Aorta (tissue), 5 donors: ENCODE data around the gene LMBR1. TPM values are rescaled to one million over a fixed set of nuclear protein-coding genes. Genes with fewer than 3 reads are reported as not detected.
"Not testable (repeated sequence)": the region's sequence is repeated elsewhere in the genome, so short reads cannot be mapped to it uniquely, and the experiment has no call there.

Experiments
- ATAC-seq: fragments of 200-7000 bp; cut with Tn5 transposase; one replicate; pipeline ENCODE4 v1.9.1; 2022; ENCODE audit warnings: moderate library complexity; ENCODE audit not compliant: low FRiP score
- DNase-seq, 2 donors: peaks; one replicate each; pipeline ENCODE4 v3.0.0-alpha.2; 2020
- H3K27ac ChIP-seq, 2 donors: one replicate each; pipeline ENCODE4 v1.5.1; 2013; ENCODE audit warnings: low read length in 2 of 2, mild to moderate bottlenecking in 2 of 2, moderate library complexity in 2 of 2, control low read depth in 1 of 2, inconsistent platforms in 1 of 2, low read depth in 1 of 2
- H3K27me3 ChIP-seq, 2 donors: one replicate each; pipeline ENCODE4 v1.6.1; 2013; ENCODE audit warnings: control low read depth in 1 of 2, low read length in 1 of 2, mild to moderate bottlenecking in 1 of 2, moderate library complexity in 1 of 2; ENCODE audit not compliant: insufficient read depth in 2 of 2, control insufficient read depth in 1 of 2
- H3K36me3 ChIP-seq, 2 donors: one replicate each; pipeline ENCODE4 v1.6.1; 2013; ENCODE audit warnings: control low read depth in 1 of 2, low read length in 1 of 2, mild to moderate bottlenecking in 1 of 2; ENCODE audit not compliant: insufficient read depth in 2 of 2, control insufficient read depth in 1 of 2
- H3K4me1 ChIP-seq, 2 donors: one replicate each; pipeline ENCODE4 v1.6.1; 2013; ENCODE audit warnings: low read length in 2 of 2, control low read depth in 1 of 2, mild to moderate bottlenecking in 1 of 2, moderate library complexity in 1 of 2; ENCODE audit not compliant: insufficient read depth in 2 of 2, control insufficient read depth in 1 of 2
- H3K4me3 ChIP-seq, 2 donors: one replicate each; pipeline ENCODE4 v1.5.1; 2013; ENCODE audit warnings: low read length in 2 of 2, control low read depth in 1 of 2, mild to moderate bottlenecking in 1 of 2
- H3K9me3 ChIP-seq: one replicate; pipeline ENCODE4 v1.6.1; 2013; ENCODE audit warnings: mild to moderate bottlenecking, low read length; ENCODE audit not compliant: control insufficient read depth
- WGBS, 2 donors: extraction: QIAGEN DNeasy Blood & Tissue Kit; methylation state at CpG; one replicate each; pipeline ENCODE4 v1.1.7; 2013; 5-methylcytosine and 5-hydroxymethylcytosine counted together
- intact Hi-C, 2 donors: fragments of 100-400 bp; cut with DNase I; formaldehyde crosslinking; loops; one replicate each; pipeline versions ENCODE4 v1.14.2 to v1.15.0; 2022
- polyA plus RNA-seq, 2 donors: library from polyadenylated mRNA; stranded (reverse); fragments of 200-250 nt; gene quantifications; one replicate each; pipeline ENCODE4 v1.2.3, GENCODE V29; 2013
- total RNA-seq, 2 donors: library from RNA; stranded (reverse); fragmentation: NEBNext Ultra II Directional; extraction: Animal tissue kit (Norgen Biotek cat#: 25700); gene quantifications; one replicate each; pipeline ENCODE4 v1.2.1, GENCODE V29; 2021
- donor health status: healthy with polysubstance abuse.
- donor health status: Bipolar disorder and iron deficiency.
- donor health status: DM: no; HTN: no; CAD: no.
- donor health status: DM: no; HTN: no; CAD: no.
- donor health status: DM: yes; HTN: yes; CAD: no.

Gene LMBR1
- total and polyA plus RNA-seq, 4 donors: 9.5 to 63.8 (median 36.5) TPM

DNA sequence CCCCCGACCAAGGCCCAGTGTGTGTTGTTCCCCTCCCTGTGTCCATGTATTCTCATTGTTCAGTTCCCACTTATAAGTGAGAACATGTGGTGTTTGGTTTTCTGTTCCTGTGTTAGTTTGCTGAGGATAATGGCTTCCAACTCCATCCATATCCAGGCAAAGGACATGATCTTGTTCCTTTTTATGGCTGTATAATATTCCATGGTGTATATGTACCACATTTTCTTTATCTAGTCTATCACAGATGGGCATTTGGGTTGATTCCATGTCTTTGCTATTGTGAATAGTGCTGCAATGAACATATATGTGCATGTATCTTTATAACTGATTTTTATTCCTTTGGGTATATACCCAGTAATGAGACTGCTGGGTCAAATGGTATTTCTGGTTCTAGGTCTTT lies 191.2 kb downstream of the LMBR1 start:
- intact Hi-C loops, DNase-seq, H3K9me3 ChIP-seq, H3K27me3 ChIP-seq, H3K27ac ChIP-seq, ATAC-seq, H3K36me3 ChIP-seq, H3K4me1 ChIP-seq, H3K4me3 ChIP-seq: not testable (repeated sequence)
- 97 to 100% methylated on average over 1 of the region's 1 CpG for WGBS, 2 donors

DNA sequence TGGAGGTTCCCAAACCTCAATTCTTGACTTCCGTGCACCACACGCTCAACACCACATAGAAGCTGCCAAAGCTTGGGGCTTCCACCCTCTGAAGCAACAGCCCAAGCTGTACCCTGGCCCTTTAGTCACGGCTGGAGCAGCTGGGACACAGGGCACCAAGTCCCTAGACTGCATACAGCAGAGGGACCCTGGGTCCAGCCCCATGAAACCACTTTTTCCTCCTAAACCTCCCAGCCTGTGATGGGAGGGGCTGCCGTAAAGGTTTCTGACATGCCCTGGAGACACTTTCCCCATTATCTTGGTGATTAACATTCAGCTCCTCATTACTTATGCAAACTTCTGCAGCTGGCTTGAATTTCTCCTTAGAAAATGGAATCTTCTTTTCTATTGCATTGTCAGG lies 194.5 kb downstream of the LMBR1 start:
- H3K27me3 ChIP-seq, H3K4me1 ChIP-seq, H3K4me3 ChIP-seq, ATAC-seq, H3K27ac ChIP-seq, H3K36me3 ChIP-seq, intact Hi-C loops, DNase-seq, H3K9me3 ChIP-seq: not testable (repeated sequence)
- WGBS, 2 donors: 98 to 99% methylated on average over 4 of the region's 4 CpGs

DNA sequence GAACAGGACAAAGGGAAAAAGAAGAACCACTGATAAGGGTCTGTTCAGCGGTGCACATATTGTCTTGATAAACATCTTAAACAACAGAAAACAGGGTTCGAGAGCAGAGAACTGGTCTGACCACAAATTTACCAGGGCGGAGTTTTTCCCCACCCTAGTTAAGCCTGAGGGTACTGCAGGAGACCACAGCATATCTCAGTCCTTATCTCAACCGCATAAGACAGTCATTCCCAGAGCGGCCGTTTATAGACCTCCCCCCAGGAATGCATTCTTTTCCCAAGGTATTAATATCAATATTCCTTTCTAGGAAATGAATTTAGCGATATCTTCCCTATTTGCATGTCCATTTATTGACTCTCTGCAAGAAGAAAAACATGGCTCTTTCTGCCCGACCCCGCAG lies 195.7 kb downstream of the LMBR1 start:
- WGBS, 2 donors: 98% methylated on average over 9 of the region's 9 CpGs
- H3K9me3 ChIP-seq, intact Hi-C loops: not testable (repeated sequence)

DNA sequence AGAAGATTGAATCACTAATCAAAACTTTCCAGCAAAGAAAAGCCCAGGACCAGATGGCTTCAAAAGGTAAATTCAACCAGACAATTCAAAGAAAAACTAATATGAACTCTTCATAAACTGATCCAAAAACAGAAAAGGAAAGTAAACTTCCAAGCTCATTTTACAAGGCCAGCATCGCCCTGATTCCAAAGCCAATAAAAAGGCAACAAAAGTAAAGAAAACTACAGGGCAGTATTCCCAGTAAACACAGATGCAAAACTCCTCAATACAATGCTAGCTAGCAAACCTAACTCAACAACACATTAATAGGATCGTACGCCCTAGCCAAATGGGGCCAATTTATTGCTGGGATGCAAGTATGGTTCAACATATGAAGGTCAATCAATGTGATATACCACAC lies 199.4 kb downstream of the LMBR1 start:
- intact Hi-C loops: no loop called here
- DNase-seq (no peak), ATAC-seq (no peak)
- H3K4me3 ChIP-seq: no peak overlapping the region
- 97% methylated on average over 3 of the region's 3 CpGs for WGBS, 2 donors
- H3K36me3 ChIP-seq: no peaks in the 10 kb centered on the region
- no peaks in the 10 kb centered on the region for H3K4me1 ChIP-seq
- peaks cover 4% of the 10 kb centered on the region for H3K9me3 ChIP-seq
- no peaks in the 10 kb centered on the region for H3K27me3 ChIP-seq
- no peak overlapping the region for H3K27ac ChIP-seq

More for the DNA sequence above, 195.7 kb downstream of the LMBR1 start:
- H3K27ac ChIP-seq, DNase-seq, H3K36me3 ChIP-seq, H3K4me3 ChIP-seq, ATAC-seq, H3K4me1 ChIP-seq, H3K27me3 ChIP-seq: not testable (repeated sequence)

DNA sequence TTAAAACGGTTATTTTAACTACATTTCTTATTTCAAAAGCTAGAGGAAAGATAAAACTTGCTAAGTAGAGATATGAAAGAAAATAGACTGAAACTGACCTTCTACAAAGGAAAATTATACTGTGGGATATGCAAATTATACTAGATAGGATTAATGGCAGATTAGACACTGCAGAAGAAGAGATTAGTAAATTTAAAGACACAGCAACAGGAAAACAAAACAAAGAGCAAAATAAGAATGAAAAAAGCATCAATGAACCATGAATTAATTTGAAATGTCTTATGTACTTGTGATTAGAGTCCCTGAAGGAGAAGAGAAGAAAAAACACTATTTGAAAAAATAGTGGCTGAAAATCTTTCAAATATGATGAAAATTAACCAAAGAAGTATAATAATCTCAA lies 200.1 kb downstream of the LMBR1 start:
- 75 to 76% methylated on average over 1 of the region's 1 CpG for WGBS, 2 donors
- Histone ChIP-seq H3K27me3 (no peaks in the 10 kb centered on the region), H3K36me3 (no peaks in the 10 kb centered on the region), H3K27ac (no peak overlapping the region), H3K4me1 (no peaks in the 10 kb centered on the region), H3K9me3 (peaks cover 2% of the 10 kb centered on the region), H3K4me3 (no peak overlapping the region)
- ATAC-seq: no peak
- DNase-seq: no peak
- intact Hi-C loops: no loop called here

DNA sequence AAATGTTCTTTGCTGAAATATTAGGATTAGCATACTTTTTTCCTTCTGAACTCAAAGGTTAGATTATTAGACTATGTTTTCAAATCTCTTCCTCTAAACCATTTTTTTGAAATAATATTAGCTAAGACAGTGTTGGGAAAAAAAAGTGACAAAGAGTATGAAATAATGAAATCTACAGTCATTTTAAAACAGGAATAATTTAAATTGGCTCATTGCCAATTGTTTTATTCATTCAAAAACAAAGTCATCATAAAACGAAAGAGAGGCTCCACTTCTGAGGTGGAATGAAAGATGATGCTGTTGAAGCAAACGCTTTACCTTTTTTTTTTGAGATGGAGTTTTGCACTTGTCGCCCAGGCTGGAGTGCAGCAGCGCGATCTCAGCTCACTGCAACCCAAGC lies 201.2 kb downstream of the LMBR1 start:
- Histone ChIP-seq H3K9me3 (peaks cover 2% of the 10 kb centered on the region), H3K27ac (no peak overlapping the region), H3K27me3 (no peaks in the 10 kb centered on the region), H3K4me3 (no peak overlapping the region), H3K36me3 (no peaks in the 10 kb centered on the region), H3K4me1 (no peaks in the 10 kb centered on the region)
- ATAC-seq: no peak
- intact Hi-C loops: no loop called here
- DNase-seq: no peak
- WGBS, 2 donors: 76 to 89% methylated on average over 5 of the region's 5 CpGs

DNA sequence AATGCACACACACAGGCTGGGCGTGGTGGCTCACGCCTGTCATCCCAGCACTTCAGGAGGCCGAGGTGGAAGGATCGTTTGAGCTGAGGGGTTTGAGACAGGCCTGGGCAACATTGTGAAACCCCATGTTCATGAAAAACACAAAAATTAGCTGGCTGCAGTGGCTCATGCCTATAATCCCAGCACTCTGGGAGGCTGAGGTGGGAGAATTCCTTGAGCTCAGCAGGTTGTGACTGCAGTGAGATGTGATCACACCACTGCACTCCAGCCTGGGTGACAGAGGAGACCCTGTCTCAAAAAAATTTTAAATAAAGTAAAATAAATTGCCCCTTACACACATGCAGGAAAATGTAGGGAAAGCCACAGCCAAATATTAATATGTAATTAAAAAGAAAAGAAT lies 208.3 kb downstream of the LMBR1 start:
- ATAC-seq (no peak), DNase-seq (no peak)
- H3K4me3 ChIP-seq: no peak overlapping the region
- no peaks in the 10 kb centered on the region for H3K4me1 ChIP-seq
- peaks cover 0 to 4% of the 10 kb centered on the region in 2 donors for H3K36me3 ChIP-seq
- 90 to 93% methylated on average over 4 of the region's 4 CpGs for WGBS, 2 donors
- no peaks in the 10 kb centered on the region for H3K27me3 ChIP-seq
- intact Hi-C loops: no loop called here
- no peaks in the 10 kb centered on the region for H3K9me3 ChIP-seq
- H3K27ac ChIP-seq: no peak overlapping the region

DNA sequence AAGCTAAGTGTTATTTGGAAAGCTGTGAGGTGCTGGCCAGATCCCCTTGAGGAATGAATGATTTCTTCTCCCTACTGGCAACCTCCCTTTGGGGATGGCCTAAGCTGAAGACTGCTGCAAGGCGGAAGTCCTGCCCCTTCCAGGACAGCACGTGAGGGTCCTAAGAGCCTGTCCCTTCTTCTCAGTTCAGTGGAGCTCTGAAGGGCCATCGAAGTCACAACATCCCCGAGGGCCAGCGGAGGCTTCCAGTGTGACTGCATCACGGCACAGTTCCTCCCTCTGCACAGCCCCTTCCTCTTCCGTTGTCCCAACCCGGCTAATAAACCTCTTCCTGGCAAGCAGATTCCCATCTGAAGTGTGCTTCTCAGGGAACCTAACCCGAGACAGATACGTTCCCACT lies 208.7 kb downstream of the LMBR1 start:
- no peak for ATAC-seq
- H3K4me1 ChIP-seq: no peaks in the 10 kb centered on the region
- no peaks in the 10 kb centered on the region for H3K9me3 ChIP-seq
- no peak overlapping the region for H3K27ac ChIP-seq
- H3K36me3 ChIP-seq: peaks cover 0 to 6% of the 10 kb centered on the region in 2 donors
- no peak for DNase-seq
- intact Hi-C loops: no loop called here
- no peak overlapping the region for H3K4me3 ChIP-seq
- H3K27me3 ChIP-seq: no peaks in the 10 kb centered on the region
- WGBS, 2 donors: 91 to 93% methylated on average over 10 of the region's 10 CpGs

DNA sequence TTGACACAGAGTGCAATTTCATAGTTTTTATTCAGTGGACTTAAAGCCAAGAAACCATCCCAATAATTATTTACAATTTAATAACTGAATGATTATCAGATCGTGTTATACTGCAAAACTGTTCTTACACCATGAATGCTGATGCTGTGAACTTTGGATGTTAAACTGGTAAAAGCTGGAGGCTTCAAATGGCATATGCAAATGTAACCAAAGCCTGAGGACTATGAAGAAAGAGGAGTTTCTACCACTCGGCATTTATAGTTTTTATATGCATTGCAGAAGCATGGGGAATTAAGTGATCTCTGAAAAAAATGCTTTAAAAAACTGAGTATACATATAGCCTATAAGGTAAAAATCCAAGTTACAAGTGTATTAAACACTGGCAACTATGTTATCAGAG lies 210.1 kb downstream of the LMBR1 start:
- no peak for DNase-seq
- no peak for ATAC-seq
- intact Hi-C loops: no loop called here
- Histone ChIP-seq H3K27me3 (no peaks in the 10 kb centered on the region), H3K4me3 (no peak overlapping the region), H3K27ac (no peak overlapping the region), H3K9me3 (no peaks in the 10 kb centered on the region), H3K36me3 (peaks cover 0 to 11% of the 10 kb centered on the region in 2 donors), H3K4me1 (no peaks in the 10 kb centered on the region)
- 89 to 95% methylated on average over 2 of the region's 2 CpGs for WGBS, 2 donors
